Sigmoid colon (tissue), 7 donors: ENCODE results near the gene ATP5MC3. TPM values are rescaled to one million over a fixed set of nuclear protein-coding genes. Genes with fewer than 3 reads are reported as not detected.
A peak's percentile ranks its signal among the peaks of the same experiment; 100 is the strongest.

ENCODE experiments used
- DNase-seq: peaks from one replicate; pipeline ENCODE4 v3.0.0-alpha.2; 2019
- H3K27ac ChIP-seq, 4 donors: fragments of 200-600 bp; sonication (generic); one replicate each; pipeline ENCODE4 v1.5.1; 2016 to 2019; ENCODE audit warnings: mild to moderate bottlenecking in 1 of 4
- H3K27me3 ChIP-seq, 3 donors: fragments of 200-600 bp; sonication (generic); one replicate each; pipeline ENCODE4 v1.5.1; 2019; ENCODE audit warnings: mild to moderate bottlenecking in 1 of 3
- H3K36me3 ChIP-seq, 4 donors: fragments of 200-600 bp; sonication (generic); one replicate each; pipeline ENCODE4 v1.5.1; 2016 to 2019
- H3K4me1 ChIP-seq, 4 donors: fragments of 200-600 bp; sonication (generic); one replicate each; pipeline ENCODE4 v1.5.1; 2017 to 2019
- H3K4me3 ChIP-seq, 4 donors: fragments of 200-600 bp; sonication (generic); one replicate each; pipeline ENCODE4 v1.5.1; 2017 to 2019; ENCODE audit warnings: mild to moderate bottlenecking in 2 of 4, moderate library complexity in 1 of 4
- H3K9me3 ChIP-seq, 4 donors: fragments of 200-600 bp in 3 of 4; sonication (generic) in 3 of 4; one replicate each; pipeline versions ENCODE4 v1.5.1 to v1.6.1; 2013 to 2019
- CTCF ChIP-seq, 4 experiments: fragments of 450-650 bp in 3 of 4; fragments of 200-600 bp in 1 of 4; IDR thresholded peaks; one replicate each; pipeline ENCODE4 v1.5.1; 2016 to 2019; ENCODE audit warnings: antibody characterized with exemption in 4 of 4, mild to moderate bottlenecking in 3 of 4, moderate library complexity in 2 of 4
- EP300 ChIP-seq, 4 donors: sonication (generic); formaldehyde crosslinking; IDR thresholded peaks; one replicate each; pipeline ENCODE4 v1.6.1; 2017; ENCODE audit warnings: antibody characterized with exemption in 4 of 4
- POLR2A ChIP-seq, 2 donors: fragments of 450-650 bp; IDR thresholded peaks; one replicate each; pipeline ENCODE4 v1.6.1; 2016; ENCODE audit warnings: antibody characterized with exemption in 2 of 2, mild to moderate bottlenecking in 2 of 2, moderate library complexity in 2 of 2
- POLR2AphosphoS5 ChIP-seq, 4 donors: sonication (generic); formaldehyde crosslinking; IDR thresholded peaks; one replicate each; pipeline ENCODE4 v1.6.1; 2017; ENCODE audit warnings: antibody characterized with exemption in 4 of 4
- WGBS, 2 donors: extraction: QIAGEN DNeasy Blood & Tissue Kit; methylation state at CpG; one replicate each; pipeline ENCODE4 v1.1.7; 2013; 5-methylcytosine and 5-hydroxymethylcytosine counted together
- intact Hi-C: fragments of 100-400 bp; cut with DNase I; formaldehyde crosslinking; loops from one replicate; pipeline ENCODE4 v1.15.1; 2023
- polyA plus RNA-seq, 3 donors: library from polyadenylated mRNA; stranded (reverse); fragments of 200-250 nt; gene quantifications; one replicate each; pipeline ENCODE4 v1.2.3, GENCODE V29; 2013
- total RNA-seq, 4 donors: library from RNA; depleted of rRNA; stranded (reverse); fragments of >200 nt; gene quantifications; one replicate each; pipeline ENCODE4 v1.1.0, GENCODE V29; 2016
- donor health status: healthy with polysubstance abuse.
- donor health status: Bipolar disorder and iron deficiency.
- donor health status: healthy.

The ATP5MC3 gene
- total and polyA plus RNA-seq, 7 donors = 97.5 to 1,261 (median 233) TPM

- H3K4me1 ChIP-seq = peaks cover 0 to 38% (median 21%) of the 10 kb centered on the region in 4 donors
- H3K36me3 ChIP-seq = no peaks in the 10 kb centered on the region
- intact Hi-C loops = loop anchor here (5.0 to 10.0 kb wide), 3 partner anchors 52 to 931 kb away; partner anchors contain the start of gene HOXD12
- no peaks in the 10 kb centered on the region for H3K9me3 ChIP-seq
- 63 to 69% methylated on average over 9 of the region's 9 CpGs for WGBS, 2 donors
- peak overlapping the region in 3 of 4 donors; percentile 73 to 98 (median 88) for H3K4me3 ChIP-seq
- no peaks in the 10 kb centered on the region for H3K27me3 ChIP-seq
- DNase-seq = no peak
- no peak for TF ChIP-seq EP300 (IDR thresholded peaks at IDR 0.05)
- no peak for TF ChIP-seq POLR2A (IDR thresholded peaks at IDR 0.05)
- no peak for TF ChIP-seq POLR2AphosphoS5 (IDR thresholded peaks at IDR 0.05)
- TF ChIP-seq CTCF (IDR thresholded peaks at IDR 0.05) = no peak
- peak overlapping the region; percentile 93 to 99 (median 96) for H3K27ac ChIP-seq
Observed at GRCh38 chr2:175166216-175166824, 15.2 kb downstream of the ATP5MC3 start.

GRCh38 chr2:175164235-175164634 lies 17.3 kb downstream of the ATP5MC3 start:
- WGBS, 2 donors = 95 to 96% methylated on average over 8 of the region's 8 CpGs
- H3K27ac ChIP-seq = no peak overlapping the region
- no peaks in the 10 kb centered on the region for H3K9me3 ChIP-seq
- no peaks in the 10 kb centered on the region for H3K36me3 ChIP-seq
- intact Hi-C loops = loop anchor here (10.0 kb wide), 1 partner anchor 49 kb away; no protein-coding TSS in a partner anchor
- peaks cover 0 to 41% (median 21%) of the 10 kb centered on the region in 4 donors for H3K4me1 ChIP-seq
- no peak overlapping the region for H3K4me3 ChIP-seq
- DNase-seq = no peak
- H3K27me3 ChIP-seq = no peaks in the 10 kb centered on the region
- TF ChIP-seq POLR2AphosphoS5 (IDR thresholded peaks at IDR 0.05) = no peak
- TF ChIP-seq EP300 (IDR thresholded peaks at IDR 0.05) = no peak
- no peak for TF ChIP-seq CTCF (IDR thresholded peaks at IDR 0.05)
- no peak for TF ChIP-seq POLR2A (IDR thresholded peaks at IDR 0.05)

- Histone ChIP-seq H3K27ac (no peak overlapping the region), H3K4me3 (no peak overlapping the region), H3K9me3 (no peaks in the 10 kb centered on the region), H3K27me3 (no peaks in the 10 kb centered on the region), H3K36me3 (no peaks in the 10 kb centered on the region), H3K4me1 (peaks cover 0 to 27% (median 16%) of the 10 kb centered on the region in 4 donors)
- intact Hi-C loops = no loop called here
- no peak for DNase-seq
- TF ChIP-seq POLR2A (IDR thresholded peaks at IDR 0.05) (no peak), CTCF (IDR thresholded peaks at IDR 0.05) (no peak), POLR2AphosphoS5 (IDR thresholded peaks at IDR 0.05) (no peak), EP300 (IDR thresholded peaks at IDR 0.05) (no peak)
- WGBS, 2 donors = 96 to 97% methylated on average over 4 of the region's 4 CpGs
Observed at GRCh38 chr2:175158894-175159293, 22.6 kb downstream of the ATP5MC3 start.

GRCh38 chr2:175156534-175156933 lies 25.0 kb downstream of the ATP5MC3 start:
- TF ChIP-seq POLR2AphosphoS5 (IDR thresholded peaks at IDR 0.05) (no peak), POLR2A (IDR thresholded peaks at IDR 0.05) (no peak)
- no peaks in the 10 kb centered on the region for H3K9me3 ChIP-seq
- H3K27me3 ChIP-seq = no peaks in the 10 kb centered on the region
- intact Hi-C loops = no loop called here
- H3K4me1 ChIP-seq = peaks cover 0 to 40% (median 28%) of the 10 kb centered on the region in 4 donors
- 23 to 55% methylated on average over 5 of the region's 5 CpGs for WGBS, 2 donors
- DNase-seq = no peak
- no peak overlapping the region for H3K4me3 ChIP-seq
- H3K36me3 ChIP-seq = no peaks in the 10 kb centered on the region
- no peak overlapping the region for H3K27ac ChIP-seq

- DNase-seq = no peak
- H3K27me3 ChIP-seq = no peaks in the 10 kb centered on the region
- intact Hi-C loops = no loop called here
- H3K9me3 ChIP-seq = no peaks in the 10 kb centered on the region
- no peak for TF ChIP-seq POLR2AphosphoS5 (IDR thresholded peaks at IDR 0.05)
- TF ChIP-seq CTCF (IDR thresholded peaks at IDR 0.05) = no peak
- no peak for TF ChIP-seq POLR2A (IDR thresholded peaks at IDR 0.05)
- TF ChIP-seq EP300 (IDR thresholded peaks at IDR 0.05) = no peak
- no peak overlapping the region for H3K27ac ChIP-seq
- no peak overlapping the region for H3K4me3 ChIP-seq
- H3K4me1 ChIP-seq = peaks cover 0 to 45% (median 25%) of the 10 kb centered on the region in 4 donors
- H3K36me3 ChIP-seq = no peaks in the 10 kb centered on the region
Observed at GRCh38 chr2:175154661-175155082, 26.8 kb downstream of the ATP5MC3 start.
